Ramos (cell line): ENCODE measurements around the gene DEUP1.
"Not testable (repeated sequence)": the region's sequence is repeated elsewhere in the genome, so short reads cannot be mapped to it uniquely, and the experiment has no call there.

Experiments
- in situ Hi-C: fragments of 300-500 bp; cut with MboI; formaldehyde crosslinking; loops from one replicate; pipeline ENCODE4 v1.14.3; 2022; ENCODE audit warnings: low sequenced_read_pairs; ENCODE audit not compliant: unreplicated experiment

DEUP1 gene

DNA sequence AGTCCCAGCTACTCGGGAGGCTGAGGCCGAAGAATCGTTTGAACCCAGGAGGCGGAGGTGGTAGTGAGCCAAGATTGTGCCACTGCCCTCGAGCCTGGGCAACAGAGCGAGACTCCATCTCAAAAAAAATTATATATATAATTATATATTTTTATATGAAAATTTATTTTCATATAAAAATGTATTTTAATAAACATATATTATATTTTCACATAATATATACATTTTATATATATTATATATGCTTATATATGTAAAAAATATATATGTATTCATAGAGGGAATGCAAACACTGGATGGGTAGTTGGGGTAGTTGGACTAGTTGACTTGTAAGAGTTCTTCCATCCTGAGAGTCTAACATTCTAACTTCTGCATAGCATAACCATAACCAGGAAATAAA, 20.3 kb downstream of the DEUP1 start:
- in situ Hi-C loops = no loop called here

DNA sequence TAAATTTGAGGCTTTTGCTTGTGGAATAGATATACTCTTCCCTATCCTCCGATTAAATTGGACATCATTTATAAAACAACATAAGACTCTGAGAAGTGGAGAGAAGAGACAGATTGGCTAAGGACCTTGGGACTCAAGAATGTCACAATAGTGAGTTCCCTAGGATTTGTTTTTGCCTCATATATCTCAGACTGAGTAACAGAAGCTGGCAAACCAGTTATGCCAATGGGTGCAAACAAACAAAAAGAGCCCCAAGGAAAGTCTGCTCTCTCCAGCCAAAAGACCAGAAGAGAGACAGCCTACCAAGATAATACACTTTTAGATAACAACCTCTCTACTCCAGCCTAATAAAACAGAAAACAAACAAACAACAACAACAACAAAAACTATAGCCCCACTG, 28.9 kb downstream of the DEUP1 start:
- in situ Hi-C loops = no loop called here

DNA sequence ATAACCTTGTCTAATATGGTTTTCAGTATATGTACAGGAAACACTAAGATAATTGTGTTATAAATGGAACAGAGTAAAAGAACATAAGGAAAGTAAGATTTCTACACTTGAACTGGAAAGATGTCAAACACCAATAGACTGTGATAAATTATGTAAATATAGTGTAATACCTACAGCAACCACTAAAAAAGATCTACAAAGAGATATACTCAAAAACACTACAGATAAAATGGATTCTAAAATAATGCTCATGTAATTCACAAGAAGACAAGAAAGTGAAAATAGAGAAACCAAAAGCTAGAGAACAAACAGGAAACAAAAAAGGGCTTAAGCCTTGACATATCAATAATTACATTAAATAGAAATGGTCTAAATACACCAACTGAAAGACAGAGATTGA, 30.9 kb downstream of the DEUP1 start:
- in situ Hi-C loops = no loop called here

DNA sequence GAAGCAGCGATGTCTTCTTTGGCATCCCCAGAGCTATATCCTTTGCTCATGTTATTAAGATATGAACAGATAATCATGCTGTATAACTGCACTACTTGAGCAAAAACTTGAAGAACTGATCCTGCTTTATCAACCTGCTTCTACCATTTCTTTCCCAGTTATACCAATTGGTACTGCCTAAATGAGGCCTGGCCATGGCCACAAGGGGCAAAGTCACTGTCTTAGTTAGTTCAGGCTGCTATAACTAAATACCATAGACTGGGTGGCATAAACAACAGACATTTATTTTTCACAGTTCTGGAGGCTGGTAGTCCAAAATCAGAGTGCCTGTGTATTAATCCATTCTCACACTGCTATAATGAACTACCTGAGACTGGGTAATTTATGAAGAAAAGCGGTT, 37.5 kb downstream of the DEUP1 start:
- in situ Hi-C loops = no loop called here

DNA sequence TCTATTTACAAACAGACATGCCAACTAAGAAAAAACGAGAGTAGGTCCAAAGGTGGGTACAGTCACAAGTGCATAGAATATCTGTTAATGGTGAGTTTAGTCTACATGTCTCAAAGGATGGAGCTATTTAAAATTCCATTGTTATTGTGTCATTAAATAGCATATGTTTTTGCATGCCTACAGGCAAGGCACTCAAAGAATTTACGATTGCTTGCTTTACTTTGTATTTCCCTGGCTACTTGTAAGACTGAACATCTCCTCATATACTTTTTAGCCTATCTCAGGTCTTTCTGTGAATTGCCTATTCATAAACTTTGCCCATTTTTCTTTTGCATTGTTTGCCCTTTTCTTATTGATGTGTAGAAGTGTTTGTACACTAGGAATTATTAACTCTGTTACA, 39.7 kb downstream of the DEUP1 start:
- in situ Hi-C loops = no loop called here

DNA sequence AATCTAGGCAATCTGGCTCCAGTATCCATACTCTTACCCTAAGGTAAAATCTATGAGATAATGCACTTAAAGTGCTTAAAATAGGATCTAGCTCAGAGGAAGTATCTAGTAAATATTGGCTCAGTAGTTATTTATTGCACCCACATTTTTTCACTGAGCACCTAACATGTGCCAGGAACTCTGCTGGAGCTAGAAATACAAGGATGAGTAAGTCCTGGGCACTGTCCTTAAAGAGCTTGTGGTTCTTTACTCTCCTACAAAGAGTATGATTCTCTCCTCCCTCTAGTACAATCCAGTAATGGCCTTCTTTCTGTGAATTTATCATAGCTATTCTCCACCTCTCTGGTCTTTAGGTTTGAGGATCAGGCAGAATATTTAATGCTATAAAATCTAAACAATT, 59.2 kb downstream of the DEUP1 start:
- in situ Hi-C loops = no loop called here

DNA sequence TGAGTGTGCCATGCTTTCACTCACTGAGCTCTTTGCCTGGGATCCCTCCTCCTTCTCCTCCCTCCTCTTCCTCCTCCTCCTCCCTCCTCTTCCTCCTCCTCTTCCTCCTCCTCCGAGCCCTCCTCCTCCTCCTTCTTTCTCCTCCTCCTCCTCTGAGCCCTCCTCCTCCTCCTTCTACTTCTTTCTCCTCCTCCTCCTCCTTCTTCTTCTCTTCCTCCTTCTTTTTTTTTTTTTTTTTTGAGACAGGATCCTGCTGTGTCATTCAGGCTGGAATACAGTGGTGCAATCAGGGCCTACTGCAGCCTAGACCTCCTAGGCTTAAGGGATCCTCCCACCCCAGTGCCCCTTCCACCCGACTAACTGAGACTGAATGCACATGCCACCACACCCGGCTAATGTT, 62.3 kb downstream of the DEUP1 start:
- in situ Hi-C loops = no loop called here

DNA sequence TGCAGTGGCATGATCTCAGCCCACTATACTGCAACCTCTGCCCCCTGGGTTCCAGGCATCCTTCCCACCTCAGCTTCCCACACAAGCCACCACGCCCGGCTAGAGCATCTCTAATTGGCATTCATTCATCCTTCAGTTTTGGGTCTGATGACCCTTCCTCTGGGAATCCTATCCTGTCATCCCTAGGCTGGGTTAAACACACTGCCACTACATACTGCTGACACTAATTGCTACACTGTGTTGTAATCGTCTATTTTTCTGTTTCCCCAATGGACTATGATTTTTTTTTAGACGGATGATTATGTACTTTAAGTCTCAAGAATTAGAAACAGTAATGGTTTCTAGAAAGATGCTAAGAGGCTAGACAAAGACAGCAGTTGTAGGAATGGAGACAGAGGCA, 62.8 kb downstream of the DEUP1 start:
- in situ Hi-C loops = no loop called here

DNA sequence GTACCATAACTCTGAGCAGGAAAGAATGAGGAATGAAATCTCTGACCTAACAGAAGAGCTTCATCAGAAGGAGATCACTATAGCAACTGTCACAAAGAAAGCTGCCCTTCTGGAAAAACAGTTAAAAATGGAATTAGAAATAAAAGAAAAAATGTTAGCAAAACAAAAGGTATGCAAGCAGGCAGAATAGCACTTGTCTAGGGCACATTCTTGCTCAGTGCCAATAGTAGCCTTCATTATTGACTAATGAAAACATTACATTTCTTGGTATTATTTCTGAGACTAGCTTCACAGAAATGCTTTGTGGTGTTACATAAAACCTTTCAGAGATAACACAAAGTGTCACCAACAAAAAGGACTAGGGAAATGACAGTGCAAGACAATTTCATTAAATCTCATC, 63.9 kb downstream of the DEUP1 start:
- in situ Hi-C loops = no loop called here

DNA sequence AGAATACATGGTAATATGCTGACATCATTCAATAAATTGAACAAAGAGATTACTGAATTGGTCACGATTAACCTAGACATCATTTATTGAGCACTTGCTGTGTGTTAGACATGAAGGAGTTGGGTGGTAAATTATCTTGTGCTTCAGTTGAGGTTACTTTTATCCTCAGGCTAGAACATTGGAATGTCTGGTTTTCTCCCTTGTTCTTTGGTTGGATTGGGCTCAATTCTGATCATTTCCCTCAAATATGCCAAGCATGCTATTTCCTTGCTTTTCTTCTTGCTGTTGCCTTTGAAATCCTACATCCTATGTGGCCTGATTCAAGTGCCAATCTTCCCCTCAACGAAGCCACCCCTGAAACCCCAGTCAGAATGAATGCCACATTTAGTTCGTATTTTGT, 65.8 kb downstream of the DEUP1 start:
- in situ Hi-C loops = no loop called here

DNA sequence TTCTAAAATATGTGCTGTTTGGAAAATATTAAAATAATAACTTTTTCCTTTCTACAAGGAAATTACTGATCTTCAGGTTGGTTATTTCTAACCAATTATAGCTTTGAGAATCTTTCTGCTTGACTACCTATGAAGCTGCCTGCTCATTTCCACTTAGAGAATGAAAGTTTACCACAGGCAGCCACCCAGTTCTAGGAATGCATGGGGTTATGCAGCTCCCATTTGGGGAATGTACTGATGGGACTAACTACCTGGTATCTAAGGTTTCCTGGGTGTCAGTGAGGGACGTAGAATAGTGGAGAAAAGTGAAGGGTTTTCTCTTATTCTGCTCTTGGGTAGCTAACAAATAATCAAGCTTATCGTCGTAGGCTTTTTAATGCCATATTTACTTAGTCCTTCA, 73.4 kb downstream of the DEUP1 start:
- in situ Hi-C loops = no loop called here

DNA sequence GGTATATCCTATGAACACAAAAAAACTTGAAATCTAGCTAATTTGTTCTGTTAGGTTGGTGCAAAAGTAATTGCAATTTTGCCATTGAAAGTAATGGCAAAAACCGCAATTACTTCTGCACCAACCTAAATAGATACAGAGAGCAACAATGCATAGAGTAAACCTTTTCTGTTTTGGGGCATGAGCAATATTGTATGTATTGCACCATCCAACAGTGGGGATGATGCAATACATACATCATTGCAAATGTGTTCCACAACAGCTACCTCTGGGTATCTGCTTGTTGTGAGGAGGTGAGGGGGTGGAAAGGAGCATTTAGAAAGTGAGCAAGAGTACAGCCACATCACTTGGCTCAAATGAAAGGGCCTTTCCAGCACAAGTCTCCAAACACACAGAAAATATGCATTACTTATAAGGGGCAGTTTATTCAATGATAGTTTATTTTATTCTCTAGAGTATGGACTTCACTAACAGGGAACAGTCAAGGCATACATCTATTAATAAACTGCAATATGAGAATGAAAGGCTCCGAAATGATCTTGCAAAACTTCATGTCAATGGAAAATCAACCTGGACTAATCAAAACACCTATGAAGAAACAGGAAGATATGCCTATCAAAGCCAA, 77.3 kb downstream of the DEUP1 start:
- in situ Hi-C loops = no loop called here

DNA sequence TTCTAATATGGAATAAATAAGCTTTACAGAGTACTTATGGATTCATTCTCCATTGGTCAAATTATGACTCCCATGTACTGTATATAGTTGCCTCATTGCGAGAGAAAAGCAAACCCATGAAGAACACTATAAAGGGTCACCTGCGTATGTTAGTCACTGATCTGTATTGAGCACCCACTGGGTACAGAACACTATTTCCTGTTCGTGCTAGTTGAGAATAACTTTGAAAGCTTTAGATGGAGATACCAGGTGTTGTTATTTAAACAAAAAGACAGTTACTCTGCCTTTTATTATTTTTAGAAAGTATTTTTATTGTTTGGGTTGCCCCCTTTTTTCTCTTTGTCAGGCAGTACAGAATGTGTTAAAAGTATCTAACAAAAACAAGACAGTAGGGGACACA, 79.9 kb downstream of the DEUP1 start:
- in situ Hi-C loops = no loop called here

DNA sequence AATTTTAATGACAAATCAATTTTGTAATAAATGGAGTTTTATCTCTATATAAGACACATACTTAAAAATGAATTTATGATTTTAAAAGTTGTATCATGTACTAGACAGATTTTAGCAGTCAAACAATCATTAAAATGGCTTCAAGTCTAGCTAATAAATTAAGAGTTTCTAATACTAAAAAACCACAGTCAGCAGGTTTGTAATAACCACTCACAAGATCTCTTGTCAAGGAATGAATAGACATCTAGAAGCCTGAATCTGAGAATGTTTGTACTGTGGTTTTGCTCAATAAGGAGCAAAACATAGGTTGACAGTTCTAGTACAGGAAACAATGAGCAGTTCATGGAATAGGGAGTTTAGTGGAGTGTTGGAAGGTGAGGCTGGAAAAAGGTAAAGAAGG, 81.2 kb downstream of the DEUP1 start:
- in situ Hi-C loops = no loop called here

DNA sequence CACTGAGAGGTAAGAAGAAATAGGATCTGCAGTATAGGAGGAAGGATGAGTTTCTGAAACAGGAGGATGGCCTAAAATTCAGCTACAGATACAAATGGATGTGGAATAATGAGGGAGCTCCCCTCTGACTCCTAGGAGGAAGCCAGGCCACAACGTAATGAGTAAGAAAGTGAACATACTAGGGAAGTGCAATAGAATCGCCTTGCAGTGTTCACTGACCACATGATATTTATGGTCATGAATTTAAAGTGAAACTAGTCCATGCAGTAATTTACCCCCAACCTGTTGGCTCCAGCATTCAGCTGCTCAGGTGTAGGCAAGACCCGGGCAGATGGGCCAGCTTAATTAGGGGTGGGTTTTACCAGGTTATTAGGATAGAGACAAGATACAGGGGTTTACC, 101.7 kb downstream of the DEUP1 start:
- in situ Hi-C loops = no loop called here

DNA sequence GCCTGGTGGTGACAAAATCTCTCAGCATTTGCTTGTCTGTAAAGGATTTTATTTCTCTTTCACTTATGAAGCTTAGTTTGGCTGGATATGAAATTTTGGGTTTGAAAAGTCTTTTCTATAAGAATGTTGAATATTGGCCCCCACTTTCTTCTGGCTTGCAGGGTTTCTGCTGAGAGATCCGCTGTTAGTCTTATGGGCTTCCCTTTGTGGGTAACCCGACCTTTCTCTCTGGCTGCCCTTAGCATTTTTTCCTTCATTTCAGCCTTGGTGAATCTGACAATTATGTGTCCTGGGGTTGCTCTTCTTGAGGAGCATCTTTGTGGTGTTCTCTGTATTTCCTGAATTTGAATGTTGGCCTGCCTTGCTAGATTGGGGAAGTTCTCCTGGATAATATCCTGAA, 112.7 kb downstream of the DEUP1 start:
- in situ Hi-C loops = not testable (repeated sequence)

DNA sequence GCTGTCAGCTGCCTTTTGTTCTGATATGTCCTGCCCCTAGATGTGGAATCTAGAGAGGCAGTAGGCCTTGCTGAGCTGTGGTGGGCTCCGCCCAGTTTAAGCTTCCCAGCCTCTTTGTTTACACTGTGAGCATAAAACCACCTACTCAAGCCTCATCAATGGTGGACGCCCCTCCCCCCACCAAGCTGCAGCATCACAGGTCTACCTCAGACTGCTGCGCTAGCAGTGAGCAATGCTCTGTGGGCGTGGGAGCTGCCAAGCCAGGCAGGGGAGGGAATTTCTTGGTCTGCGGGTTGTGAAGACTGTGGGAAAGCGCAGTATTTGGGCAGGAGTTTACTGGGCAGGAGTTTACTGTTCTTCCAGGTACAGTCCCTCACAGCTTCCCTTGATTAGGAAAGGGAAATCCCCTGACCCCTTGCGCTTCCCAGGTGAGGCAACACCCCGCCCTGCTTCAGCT, 114.1 kb downstream of the DEUP1 start:
- in situ Hi-C loops = no loop called here

DNA sequence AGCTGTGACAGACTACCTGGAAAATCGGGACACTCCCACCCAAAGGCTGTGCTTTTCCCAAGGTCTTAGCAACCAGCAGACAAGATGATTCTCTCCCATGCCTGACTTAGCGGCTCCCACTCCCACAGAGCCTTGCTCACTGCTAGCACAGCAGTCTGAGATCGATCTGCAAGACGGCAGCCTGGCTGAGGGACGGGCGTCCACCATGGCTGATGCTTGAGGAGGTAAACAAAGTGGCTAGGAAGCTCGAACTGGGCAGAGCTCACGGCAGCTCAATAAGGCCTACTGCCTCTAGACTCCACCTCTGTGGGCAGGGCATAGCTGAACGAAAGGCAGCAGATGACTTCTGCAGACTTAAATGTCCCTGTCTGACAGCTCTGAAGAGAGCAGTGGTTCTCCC, 127.7 kb downstream of the DEUP1 start:
- in situ Hi-C loops = no loop called here

DNA sequence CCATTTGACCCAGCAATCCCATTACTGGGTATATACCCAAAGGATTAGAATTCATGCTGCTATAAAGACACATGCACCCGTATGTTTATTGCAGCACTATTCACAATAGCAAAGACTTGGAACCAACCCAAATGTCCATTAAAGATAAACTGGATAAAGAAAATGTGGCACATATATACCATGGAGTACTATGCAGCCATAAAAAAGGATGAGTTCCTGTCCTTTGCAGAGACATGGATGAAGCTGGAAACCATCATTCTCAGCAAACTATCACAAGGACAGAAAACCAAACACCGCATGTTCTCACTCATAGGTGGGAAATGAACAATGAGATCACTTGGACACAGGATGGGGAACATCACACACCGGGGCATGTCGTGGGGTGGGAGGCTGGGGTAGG, 133.1 kb downstream of the DEUP1 start:
- in situ Hi-C loops = not testable (repeated sequence)

DNA sequence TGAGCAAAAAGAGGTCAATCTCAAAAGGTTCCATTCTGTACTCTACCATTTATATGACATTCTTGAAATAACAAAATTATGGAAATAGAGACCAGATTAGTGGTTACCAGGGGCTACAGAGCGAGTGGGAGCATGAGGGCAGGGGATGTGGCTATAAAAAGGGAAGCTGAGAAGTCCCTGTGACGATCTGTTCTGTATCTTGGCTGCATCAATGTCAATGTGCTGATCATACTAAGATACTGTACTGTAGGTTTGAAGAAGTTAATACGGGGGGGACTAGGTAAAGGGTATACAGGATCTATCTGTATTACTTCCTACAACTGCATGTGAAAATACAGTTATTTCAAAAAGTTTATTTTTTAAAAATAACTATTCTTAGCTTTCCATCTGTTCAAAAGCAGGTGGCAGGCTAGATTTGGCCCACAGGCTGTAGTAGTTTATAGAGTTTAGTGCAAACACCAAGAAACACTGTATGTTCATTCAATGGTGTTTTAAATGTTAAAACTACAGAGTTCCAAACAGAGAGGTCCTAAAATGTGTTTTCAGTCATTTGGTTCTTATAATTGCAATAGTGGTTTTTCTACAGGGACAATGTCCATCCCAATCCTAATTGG, 134.5 kb downstream of the DEUP1 start:
- in situ Hi-C loops = no loop called here

DNA sequence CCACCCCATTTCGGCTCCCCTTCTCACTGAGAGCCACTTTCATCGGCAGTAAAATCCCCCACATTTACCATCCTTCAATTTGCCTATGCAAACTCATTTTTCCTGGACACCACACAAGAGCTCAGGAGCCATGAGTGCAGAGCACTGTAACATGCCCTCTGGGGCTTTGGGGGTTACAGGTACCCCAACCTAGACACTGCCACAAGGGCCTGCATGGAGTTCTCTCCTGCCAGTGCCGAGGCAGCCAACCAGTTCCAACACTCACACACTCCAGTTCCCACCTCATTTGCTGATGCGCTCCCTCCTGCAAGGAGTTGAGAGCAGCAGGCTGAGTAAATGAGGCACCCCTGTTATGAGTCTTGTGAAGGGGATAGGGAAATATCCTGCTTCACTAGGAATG, 136.5 kb downstream of the DEUP1 start:
- in situ Hi-C loops = no loop called here

DNA sequence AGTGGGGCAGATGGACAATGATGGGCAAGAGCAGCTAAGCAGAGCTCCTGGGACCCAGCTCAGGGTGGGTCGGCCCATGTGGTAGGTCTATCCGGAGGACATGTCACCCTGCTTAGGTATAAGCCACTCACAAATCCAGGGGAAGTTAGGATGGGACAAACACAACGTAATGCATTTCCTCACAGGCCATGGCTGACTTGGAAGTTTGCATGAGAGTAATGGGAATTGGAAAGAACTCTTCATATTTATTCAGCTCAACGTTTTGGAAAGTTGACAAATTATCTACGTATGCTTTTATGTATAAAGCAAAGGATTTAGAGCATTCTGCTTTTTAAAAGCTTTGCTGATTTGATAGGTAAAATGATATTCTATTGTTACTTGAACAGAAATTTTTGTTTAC, 137.7 kb downstream of the DEUP1 start:
- in situ Hi-C loops = no loop called here
